Measurements from ENCODE around the gene GNPDA1.

The GNPDA1 gene

GRCh38 chr5:142009886-142010285 is 2.9 kb downstream of the GNPDA1 start:
- ChIA-PET CTCF (interaction anchor here (1.0 to 8.5 kb wide), 5 partner anchors 15 to 136 kb away, joined by 3 to 128 read pairs (median 5); no protein-coding TSS in a partner anchor), POLR2A (interaction anchor here (0.7 kb wide), 1 partner anchor 38 kb away, joined by 3 read pairs; no protein-coding TSS in a partner anchor)
- DNase-seq (ENCODE audit: low read depth, low spot score), result no peak
- no peak overlapping the region for H3K4me3 ChIP-seq (ENCODE audit: low read depth, low read length)
- TF ChIP-seq, protein P1, sequence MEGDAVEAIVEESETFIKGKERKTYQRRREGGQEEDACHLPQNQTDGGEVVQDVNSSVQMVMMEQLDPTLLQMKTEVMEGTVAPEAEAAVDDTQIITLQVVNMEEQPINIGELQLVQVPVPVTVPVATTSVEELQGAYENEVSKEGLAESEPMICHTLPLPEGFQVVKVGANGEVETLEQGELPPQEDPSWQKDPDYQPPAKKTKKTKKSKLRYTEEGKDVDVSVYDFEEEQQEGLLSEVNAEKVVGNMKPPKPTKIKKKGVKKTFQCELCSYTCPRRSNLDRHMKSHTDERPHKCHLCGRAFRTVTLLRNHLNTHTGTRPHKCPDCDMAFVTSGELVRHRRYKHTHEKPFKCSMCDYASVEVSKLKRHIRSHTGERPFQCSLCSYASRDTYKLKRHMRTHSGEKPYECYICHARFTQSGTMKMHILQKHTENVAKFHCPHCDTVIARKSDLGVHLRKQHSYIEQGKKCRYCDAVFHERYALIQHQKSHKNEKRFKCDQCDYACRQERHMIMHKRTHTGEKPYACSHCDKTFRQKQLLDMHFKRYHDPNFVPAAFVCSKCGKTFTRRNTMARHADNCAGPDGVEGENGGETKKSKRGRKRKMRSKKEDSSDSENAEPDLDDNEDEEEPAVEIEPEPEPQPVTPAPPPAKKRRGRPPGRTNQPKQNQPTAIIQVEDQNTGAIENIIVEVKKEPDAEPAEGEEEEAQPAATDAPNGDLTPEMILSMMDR (IDR thresholded peaks at IDR 0.05; ENCODE audit: insufficient read depth, low read length, missing control alignments), result no peak

- TF ChIP-seq, protein P1 (IDR thresholded peaks at IDR 0.05; ENCODE audit: insufficient read depth, low read length, missing control alignments), result no peak
- H3K4me3 ChIP-seq (ENCODE audit: low read depth, low read length), result no peak overlapping the region
- ChIA-PET CTCF (interaction anchor here (1.3 to 8.5 kb wide), 6 partner anchors 10 to 137 kb away, joined by 3 to 128 read pairs (median 4); no protein-coding TSS in a partner anchor), POLR2A (interaction anchor here (0.6 kb wide), 1 partner anchor 317 kb away, joined by 4 read pairs; no protein-coding TSS in a partner anchor)
- DNase-seq (ENCODE audit: low read depth, low spot score), result no peak
Observed at GRCh38 chr5:142008813-142009212, 4.0 kb downstream of the GNPDA1 start.

GRCh38 chr5:142007237-142007544 is 5.6 kb downstream of the GNPDA1 start:
- TF ChIP-seq, protein P1 (IDR thresholded peaks at IDR 0.05; ENCODE audit: insufficient read depth, low read length, missing control alignments), result no peak
- no peak for DNase-seq (ENCODE audit: low read depth, low spot score)
- POLR2A ChIA-PET, result no interaction called here
- CTCF ChIA-PET, result interaction anchor here (0.8 to 1.8 kb wide), 4 partner anchors 8 to 17 kb away, joined by 3 to 5 read pairs (median 4); no protein-coding TSS in a partner anchor
- no peak overlapping the region for H3K4me3 ChIP-seq (ENCODE audit: low read depth, low read length)

GRCh38 chr5:142006363-142007236 is 6.2 kb downstream of the GNPDA1 start:
- TF ChIP-seq, protein P1 (IDR thresholded peaks at IDR 0.05; ENCODE audit: insufficient read depth, low read length, missing control alignments), result no peak
- CTCF ChIA-PET, result interaction anchor here (0.8 to 1.8 kb wide), 3 partner anchors 8 to 16 kb away, joined by 4 to 5 read pairs (median 4); no protein-coding TSS in a partner anchor
- POLR2A ChIA-PET, result no interaction called here
- no peak overlapping the region for H3K4me3 ChIP-seq (ENCODE audit: low read depth, low read length)
- no peak for DNase-seq (ENCODE audit: low read depth, low spot score)

- POLR2A ChIA-PET, result no interaction called here
- no peak overlapping the region for H3K4me3 ChIP-seq (ENCODE audit: low read depth, low read length)
- DNase-seq (ENCODE audit: low read depth, low spot score), result no peak
- CTCF ChIA-PET, result interaction anchor here (5.4 to 10.2 kb wide), 2 partner anchors 10 to 141 kb away, joined by 36 to 70 read pairs; partner anchors contain the start of gene GNPDA1
- TF ChIP-seq, protein P1 (IDR thresholded peaks at IDR 0.05; ENCODE audit: insufficient read depth, low read length, missing control alignments), result no peak
Observed at GRCh38 chr5:142003266-142003800, 9.5 kb downstream of the GNPDA1 start.

All from AG04449 (cell line).